NCI-H187 (cell line): ENCODE data around the gene CYTH3.
"Not testable (repeated sequence)": the region's sequence is repeated elsewhere in the genome, so short reads cannot be mapped to it uniquely, and the experiment has no call there.

ENCODE experiments used
- DNase-seq, 2 experiments: peaks; one replicate each; lab custom pipeline; 2025; lab: John Stamatoyannopoulos, UW

The CYTH3 gene

DNA sequence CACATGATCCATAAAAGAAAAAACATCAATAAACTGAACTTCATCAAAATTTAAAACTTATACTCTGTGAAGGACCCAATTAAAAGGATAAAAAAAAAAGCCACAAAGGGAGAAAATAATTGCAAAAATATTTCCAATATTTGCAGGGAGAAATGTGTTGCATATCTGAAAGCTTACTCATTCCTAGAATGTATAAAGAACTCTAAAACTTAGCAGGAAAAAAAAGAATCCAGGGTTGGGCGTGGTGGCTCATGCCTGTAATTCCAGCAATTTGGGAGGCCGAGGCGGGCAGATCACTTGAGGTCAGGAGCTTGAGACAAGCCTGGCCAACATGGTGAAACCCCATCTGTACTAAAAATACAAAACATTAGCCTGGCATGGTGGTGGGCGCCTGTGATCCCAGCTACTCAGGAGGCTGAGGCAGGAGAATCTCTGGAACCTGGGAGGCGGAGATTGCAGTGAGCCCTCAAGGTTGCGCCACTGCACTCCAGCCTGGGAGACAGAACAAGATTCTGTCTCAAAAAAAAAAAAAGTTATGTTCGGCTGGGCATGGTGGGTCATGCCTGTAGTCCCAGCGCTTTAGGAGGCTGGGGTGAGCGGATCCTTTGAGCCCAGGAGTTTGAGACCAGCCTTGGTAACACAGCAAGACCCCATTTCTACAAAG, 11.1 kb upstream of the CYTH3 start:
- DNase-seq = not testable (repeated sequence)

DNA sequence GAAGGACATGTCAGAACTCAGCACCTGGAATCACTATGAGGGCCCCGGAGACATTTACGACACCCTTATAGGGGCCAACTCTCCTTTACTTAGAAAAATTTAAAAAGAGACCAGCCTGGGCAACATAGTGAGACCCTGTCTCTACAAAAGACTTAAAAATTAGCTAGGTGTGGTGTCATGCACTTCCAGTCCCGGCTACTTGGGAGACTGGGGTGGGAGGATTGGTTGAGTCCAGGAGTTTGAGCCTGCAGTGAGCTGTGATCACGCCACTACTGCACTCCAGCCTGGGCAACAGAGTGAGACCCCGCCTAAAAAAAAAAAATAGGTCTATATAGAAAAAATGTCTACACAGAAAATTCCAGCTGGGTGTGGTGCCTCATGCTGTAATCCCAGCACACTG, 7.5 kb upstream of the CYTH3 start:
- no peak for DNase-seq

DNA sequence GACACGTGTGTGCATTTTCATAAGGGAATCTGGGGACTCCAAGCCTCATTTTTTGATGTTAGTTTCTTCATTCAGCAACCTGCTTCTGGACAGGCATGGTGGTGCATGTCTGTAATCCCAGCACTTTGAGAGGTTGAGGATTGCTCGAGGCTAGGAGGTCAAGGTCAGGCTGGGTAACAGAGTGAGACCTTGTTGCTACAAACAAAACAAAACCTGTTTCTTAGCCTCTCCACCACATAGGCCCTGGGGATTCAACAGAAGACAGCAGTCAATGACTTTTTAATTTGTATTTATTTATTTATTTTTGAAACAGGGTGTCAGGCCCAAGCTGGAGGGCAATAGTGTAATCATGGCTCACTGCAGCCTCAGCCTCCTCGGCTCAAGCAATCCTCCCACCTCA, 6.9 kb upstream of the CYTH3 start:
- no peak for DNase-seq

DNA sequence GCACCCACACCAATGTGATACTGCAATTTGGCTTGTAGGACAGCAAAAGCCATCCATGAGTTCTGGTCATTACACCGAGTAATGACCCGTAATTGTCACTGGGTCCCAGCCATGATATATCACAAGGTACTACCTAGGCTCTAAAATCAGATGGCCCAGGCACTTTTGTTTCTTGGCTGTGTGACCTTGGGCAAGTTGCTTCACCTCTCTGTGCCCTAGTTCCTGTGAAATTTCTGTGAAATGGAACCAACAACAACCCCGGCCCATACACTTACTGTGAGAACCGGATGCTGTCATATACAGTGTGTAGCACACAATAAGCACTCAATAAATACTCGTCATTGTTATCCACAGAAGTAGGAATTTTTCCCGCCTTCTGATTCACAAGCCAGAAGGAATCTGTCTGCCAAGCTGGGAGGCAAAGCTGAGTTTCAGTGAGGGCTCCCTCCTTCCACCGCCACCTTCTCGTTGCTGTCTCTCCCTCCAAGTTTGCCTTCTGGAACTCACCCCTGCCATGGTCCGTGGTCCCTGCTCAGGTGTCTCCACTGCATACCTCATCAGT, 6.4 kb upstream of the CYTH3 start:
- DNase-seq = no peak

DNA sequence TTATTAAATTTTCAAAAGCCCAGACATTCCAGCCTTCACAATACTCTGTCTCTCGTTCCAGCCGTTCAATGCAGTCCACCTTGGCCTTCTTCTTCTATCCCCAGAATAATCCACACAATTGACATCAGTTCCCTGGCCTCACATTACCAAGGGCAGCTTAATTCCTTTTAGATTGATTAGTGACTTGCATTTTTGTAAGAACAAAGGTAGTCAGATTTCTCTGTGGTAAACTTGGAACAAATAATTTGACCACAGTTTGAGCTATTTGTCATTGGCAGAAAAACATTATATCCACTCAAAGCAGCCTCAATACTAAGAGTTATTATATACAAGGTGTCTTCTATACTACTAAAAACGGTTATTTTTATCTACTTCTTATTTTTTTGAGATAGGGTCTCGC, 5.1 kb upstream of the CYTH3 start:
- DNase-seq = no peak

DNA sequence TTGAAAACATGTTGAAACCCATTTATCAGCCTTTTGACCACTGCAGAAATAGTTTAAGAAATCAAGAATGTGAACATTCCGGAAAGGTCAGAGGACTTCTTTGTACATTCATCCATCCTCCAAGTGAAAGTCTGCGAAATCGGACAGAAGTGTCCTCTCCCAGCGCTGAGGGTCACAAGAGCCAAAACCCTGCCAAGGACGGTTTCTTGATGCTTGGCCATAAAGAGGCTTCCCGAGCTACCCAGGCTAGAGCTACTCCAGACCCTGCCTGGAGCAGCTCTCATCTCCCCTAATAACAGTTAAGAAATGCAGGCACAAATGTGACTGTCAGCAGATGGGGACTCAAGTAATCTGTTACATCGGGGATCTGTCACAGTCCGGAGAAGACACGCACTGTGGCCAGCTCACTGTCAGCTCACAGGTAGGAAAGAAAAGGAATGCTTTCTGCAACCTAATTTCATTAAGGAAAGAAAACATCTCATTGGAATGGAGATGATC, 4.5 kb upstream of the CYTH3 start:
- no peak for DNase-seq

DNA sequence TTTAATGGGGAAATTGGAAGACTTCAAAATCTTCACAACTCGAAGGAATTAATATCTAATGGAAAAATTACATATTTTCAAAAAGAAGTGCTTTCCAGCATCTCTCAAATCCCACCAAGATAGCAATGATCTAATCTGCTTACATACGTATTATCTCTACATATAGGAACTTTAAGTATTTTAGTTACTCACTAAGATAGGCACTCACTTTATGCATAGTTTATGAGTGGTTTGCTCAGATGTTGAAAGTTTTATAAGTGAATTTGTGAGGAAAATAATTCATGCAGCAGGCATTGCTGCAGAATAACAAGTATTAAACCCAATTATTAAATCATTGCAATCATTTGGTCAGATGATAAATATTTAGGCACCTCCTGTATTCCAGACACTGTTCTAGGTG, 2.3 kb upstream of the CYTH3 start:
- DNase-seq = no peak

DNA sequence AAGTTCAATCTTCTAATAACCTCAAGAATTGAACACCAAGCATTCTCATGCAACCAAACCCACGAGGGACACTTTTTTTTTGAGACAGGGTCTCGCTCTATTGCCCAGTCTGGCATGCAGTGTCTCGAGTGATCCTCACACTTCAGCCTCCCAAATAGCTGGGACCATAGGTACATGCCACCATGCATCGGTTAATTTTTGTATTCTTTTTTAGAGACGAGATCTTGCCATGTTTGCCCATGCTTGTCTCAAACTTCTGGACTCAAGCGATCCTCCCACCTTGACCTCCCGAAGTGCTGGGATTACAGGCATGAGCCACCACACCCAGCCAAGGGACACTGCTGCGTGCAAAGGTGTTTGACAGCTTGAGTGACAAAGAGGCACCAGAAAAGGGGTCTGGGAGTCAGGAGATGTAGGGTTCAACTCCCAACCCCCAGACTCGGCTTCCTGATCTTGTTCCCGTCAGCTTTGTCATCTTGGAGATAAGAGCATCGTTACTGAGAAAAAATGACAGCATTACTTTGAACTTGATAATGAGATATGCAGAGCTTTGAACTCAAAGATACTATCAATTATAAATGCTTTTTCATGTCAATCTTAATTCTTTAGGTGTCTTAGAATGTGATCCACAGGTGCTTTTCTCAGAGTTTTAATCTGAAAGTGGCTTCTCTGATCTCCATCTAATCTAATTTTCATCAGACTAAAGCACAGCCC, 1.6 kb upstream of the CYTH3 start:
- DNase-seq = no peak

DNA sequence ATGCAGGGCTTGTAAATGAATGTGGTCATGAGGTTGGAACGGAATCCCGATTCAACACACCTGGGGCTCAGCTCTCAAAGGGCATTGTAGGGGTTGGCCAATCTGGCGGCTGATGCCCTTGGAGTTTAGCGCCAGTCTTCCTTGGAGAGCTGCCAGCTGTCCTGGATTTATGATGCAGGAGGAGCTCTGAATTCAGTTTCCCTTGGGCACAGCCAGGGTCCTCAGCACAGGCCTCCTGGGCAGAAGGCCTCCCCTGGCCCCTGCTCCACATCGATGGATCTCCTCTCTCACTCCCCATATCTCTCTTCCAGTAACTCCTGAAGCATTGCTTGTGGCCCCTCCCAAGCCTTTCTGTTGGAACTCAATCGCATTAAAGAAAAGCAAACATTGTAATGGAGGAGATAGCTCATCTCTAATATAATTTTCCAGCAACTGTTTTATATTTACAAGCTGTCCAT, 985 bp upstream of the CYTH3 start:
- peak; percentile 36 to 47 for DNase-seq

DNA sequence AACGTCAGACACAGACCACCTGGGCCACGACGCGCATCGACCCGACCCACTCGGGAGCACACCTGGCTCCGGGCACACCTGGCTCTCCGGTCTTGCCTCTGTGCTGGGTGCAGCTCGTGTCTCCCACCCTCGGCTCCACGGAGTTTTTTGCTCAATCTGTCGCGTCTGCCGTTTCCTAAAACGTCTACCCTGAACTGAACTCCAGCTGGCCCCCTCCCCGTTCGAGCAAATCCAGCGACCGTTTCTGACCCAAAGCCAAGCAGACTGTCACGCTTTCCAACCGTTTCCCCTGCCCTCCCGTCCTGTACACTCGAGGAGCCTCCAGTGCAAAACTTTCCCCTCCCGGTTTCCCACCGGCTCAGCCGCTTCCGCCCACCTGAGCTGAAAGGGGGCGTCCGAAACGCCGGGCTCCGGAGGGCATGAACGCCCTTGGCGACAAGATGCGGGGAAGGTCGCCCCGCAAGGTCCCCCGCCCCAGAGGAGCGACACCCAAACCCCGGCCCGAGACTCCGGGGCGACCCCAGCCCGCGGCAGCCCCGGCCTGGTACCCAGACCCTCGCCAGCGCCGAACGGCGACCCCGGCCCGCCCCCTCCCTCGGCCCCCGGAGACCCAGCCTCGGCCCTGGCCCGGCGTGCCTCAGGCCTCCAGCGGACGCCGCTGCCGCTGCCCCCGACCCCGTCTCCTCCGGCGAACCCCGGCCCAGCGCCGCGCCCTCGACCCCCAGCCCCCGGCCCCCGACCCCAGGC, 557 bp downstream of the CYTH3 start:
- no peak for DNase-seq

DNA sequence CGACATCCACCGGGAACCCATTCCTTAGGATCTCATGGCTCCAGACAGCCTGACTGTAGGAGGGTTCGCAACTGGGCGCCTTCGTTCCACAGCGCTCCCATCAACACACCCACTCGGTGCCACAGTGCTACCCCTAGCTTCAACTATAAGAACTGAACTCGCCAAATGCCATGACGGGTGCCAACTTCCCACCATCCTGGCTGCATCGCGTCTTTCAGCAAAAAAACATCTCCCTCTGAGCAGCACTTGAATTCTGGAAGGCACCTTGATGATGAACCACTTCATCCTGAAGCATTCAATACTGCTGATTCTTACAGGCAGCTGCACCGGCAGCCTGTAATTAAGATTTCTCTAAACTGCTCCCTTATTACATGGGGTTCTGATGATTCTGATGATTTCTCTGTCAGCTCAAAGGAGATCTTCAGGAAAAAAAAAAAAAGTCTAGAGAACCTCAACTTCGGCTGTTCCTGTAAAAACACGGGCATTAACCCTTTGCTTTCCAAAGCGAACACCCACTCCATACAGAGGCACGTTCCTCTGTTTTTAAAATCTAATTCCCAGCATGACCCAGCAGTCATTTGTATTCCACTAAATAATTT, 1.3 kb downstream of the CYTH3 start:
- peak; percentile 2 for DNase-seq

DNA sequence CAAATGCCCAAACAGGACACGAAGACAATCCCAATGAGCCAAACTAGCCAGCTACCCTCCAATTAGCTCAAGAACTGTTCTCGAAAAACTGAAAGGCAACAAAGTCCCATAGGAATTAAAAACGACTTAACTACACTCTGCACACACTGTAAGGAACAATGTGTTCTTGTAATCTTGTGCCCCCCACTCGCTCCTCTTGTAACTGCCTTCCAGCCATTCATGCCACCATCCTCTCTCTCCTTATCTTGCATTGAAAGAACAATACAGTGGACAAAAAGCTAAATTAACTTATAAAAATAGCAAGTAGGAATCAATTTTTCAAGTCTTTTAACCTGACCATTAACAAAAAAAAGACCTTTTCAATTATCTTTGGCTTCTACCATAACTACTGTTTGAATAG, 2.9 kb downstream of the CYTH3 start:
- no peak for DNase-seq

DNA sequence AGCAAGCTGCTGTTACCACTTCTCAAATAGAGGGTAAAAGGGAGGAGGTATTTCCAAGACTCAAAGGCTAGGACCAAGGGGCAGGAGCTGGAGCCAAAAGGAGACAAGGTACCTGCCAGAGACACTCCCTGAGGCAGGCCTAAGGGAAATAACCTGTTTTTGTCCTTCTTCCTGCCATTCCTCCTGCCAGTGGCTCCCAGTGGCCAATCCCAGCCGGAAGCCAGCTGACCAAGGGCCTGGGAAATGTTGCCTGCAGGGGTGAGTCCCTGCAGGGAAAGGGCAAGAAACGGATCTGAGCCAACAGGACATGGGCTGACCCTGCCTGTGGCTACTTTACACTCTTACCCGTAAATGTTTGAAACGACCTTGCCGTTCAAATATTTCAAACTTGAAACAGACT, 3.5 kb downstream of the CYTH3 start:
- no peak for DNase-seq

DNA sequence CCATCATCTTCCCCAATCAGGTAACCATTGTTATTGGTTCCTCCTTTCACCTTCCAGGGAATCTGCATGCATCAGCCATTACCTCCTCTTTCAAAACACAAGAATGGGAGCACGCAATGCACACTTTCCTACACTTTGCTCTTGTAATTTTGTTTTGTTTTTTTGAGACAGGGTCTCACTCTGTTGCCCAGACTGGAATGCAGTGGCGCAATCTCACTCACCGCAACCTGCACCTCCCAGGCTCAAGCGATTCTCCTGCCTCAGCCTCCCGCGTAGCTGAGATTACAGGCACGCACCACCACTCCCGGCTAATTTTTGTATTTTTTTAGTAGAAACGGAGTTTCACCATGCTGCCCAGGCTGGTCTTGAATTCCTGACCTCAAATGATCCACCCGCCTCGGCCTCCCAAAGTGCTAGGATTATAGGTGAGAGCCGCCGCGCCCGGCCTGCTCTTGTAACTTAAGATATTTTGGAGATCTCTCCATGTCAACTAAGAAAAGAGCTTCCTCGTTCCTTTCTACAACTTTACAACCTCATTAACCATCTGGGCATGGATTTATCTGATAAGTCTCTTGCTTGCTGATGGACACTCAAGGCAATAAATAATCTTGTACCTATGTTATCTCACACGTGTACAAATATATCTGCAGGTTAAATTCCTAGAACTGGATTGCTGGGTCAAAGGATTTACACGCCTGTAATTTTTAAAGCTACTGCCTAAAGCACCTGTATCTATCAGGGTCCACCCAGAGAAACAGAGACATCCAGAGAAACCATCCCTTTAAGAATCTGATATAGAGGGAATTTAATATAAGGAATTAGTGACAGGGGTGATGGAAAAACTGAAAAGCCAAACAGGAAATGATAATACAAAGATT, 4.2 kb downstream of the CYTH3 start:
- DNase-seq = no peak

DNA sequence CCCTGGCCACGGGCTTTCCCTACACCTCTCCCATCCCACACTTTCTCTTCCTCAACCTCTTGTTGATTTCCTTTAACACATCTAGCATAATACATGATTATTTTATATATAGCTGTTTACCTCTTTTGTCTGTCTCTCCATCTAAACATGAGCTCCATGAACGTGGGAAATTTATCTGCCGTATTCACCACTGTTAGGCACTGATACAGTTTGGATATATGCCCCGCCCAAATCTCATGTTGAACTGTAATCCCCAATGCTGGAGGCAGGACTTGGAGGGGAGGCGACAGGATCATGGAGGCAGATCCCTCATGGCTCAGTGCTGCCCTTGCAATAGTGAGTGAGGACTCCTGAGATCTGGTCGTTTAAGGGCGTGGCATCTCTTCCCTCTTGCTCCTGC, 5.7 kb downstream of the CYTH3 start:
- no peak for DNase-seq

DNA sequence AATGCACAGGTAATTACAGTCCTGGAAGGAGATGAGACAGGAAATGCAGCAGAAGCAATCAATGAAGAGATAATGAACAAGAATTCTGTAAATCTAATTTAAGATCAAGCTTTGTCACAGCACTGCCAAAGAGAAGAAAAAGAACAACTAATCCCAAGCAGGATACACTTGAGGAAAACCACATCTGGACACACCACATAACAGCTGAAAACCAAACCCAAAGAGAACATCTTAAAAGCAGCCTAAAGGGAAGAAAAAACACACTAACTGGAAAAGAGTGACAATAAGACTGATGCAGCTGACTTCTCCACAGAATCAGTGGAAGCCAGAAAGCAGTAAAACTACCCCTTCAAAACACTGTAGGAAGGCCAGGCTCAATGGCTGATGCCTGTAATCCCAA, 10.2 kb downstream of the CYTH3 start:
- DNase-seq = no peak

DNA sequence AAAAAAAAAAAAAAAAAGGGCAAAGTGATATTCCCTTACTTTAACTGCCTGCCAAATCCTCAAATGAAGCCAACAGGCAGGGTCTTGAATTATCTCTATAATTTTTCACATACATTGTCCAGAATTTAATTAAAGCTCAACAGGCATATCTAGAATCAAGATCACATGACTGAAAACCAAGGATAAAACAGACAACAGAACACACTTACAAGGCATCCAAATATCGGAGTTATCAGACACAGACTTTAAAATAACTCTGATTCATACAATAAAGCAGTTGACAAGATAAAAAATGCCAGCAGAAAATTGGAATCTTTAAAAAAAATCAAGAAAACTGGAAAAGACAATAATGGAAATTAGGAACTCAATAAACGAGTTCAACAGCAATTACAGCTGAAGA, 10.7 kb downstream of the CYTH3 start:
- no peak for DNase-seq

DNA sequence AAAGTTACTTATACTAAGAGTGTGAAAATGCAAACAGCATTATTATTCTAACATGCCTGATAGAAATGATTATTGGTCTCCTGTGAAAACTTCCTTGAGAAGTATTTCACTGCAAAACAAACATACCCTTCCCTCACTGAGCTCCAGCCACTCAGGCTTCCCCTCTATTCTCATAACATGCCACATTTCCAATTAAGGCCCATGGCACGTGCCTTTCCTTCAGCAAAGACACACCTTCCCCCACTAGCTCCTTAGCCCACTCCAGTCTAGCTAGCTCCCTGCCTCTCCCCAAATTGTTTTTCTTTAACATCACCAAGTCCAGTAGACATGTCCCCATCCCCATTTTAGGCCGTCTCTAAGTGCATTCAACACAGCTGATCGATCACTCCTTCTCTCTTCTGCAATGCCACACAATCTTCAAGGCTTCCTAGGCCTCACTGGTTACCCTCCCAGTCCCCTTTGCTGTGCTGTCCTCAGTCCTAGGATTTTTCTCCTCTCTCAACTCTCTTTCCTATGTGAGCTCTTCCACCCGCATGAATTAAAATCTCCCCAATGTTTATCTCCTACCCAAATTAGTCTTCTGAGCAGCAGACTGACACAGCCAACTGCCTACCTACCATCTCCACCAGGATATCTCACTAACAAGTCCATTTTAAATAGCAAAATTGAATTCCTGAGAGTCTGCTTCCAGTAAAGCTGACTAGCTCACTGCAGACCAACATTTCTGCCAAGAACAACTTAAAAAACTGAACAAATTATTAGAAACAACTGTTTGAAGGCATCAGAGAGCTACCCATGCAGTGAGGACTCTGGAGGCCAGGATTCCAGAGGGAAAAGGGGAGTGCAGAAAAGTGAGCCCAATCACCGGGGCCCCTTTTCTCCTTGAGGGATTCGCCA, 11.9 kb downstream of the CYTH3 start:
- no peak for DNase-seq

DNA sequence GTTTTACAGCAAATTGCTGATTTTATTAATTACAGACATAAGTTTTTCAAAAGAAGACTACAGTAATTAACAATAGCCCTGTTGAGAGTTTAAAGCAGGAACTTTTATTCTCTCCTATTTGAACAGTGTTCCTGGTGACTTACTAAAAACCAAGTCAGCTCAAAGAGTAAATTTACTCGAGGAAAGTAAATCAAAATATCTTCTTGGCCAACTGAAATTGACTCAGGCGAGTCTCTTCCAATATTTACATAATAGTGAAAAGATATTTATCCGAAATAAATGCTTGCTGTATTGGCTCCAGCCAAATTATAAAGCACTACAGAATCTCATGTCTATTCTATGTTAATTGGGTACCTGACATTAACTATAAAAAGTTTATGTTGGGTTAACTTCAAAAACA, 13.2 kb downstream of the CYTH3 start:
- DNase-seq = no peak
